ENCODE data around the gene LYSET.

DNA sequence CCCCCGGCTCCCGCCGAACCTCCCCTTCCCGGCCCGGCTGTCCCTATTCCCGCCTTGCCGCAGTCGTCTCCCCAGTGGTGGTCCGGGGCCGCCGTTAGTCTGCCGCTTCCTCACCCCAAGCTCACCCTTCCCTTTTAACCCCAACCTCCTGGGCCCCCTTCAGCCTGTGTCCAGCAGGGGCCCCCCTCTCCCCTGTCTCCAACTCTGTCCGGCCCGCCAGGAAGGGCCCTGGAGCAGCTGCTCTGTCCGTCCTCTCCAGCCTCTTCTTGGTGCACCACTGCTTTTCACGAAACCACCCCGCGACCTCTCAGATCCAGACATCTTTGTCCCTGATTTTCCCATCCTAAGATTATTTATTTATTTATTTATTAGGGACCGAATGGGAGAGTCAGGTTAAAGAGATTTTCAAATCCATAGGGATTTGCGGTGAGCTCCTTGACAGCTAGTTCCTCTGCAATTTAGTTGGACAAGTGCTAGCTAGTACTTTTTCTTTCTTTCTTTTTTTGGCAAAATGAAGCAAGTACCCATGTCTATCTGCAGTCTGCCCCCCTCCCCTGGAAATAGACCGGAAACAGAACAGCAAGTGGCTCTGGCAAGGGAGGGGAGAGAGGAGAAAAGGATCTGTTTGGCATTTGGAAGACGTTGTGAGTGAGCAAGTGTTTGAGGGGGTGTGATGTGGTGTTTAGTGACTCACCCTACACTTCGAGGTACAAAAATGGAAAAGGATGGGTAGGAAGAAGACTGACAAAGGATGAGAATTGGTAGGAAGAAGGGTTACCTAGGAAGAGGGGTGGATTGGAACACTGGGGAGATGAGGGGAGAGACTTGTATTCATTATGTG, 22.6 kb downstream of the LYSET start:
- TF ChIP-seq, protein P1, sequence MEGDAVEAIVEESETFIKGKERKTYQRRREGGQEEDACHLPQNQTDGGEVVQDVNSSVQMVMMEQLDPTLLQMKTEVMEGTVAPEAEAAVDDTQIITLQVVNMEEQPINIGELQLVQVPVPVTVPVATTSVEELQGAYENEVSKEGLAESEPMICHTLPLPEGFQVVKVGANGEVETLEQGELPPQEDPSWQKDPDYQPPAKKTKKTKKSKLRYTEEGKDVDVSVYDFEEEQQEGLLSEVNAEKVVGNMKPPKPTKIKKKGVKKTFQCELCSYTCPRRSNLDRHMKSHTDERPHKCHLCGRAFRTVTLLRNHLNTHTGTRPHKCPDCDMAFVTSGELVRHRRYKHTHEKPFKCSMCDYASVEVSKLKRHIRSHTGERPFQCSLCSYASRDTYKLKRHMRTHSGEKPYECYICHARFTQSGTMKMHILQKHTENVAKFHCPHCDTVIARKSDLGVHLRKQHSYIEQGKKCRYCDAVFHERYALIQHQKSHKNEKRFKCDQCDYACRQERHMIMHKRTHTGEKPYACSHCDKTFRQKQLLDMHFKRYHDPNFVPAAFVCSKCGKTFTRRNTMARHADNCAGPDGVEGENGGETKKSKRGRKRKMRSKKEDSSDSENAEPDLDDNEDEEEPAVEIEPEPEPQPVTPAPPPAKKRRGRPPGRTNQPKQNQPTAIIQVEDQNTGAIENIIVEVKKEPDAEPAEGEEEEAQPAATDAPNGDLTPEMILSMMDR (IDR thresholded peaks at IDR 0.05 in 8 of 11, conservative IDR thresholded peaks at IDR 0.05 in 3 of 11): peak in 3 of 11 experiments; percentile 10 to 42 (median 41)
- no peak for TF ChIP-seq POLR2A (IDR thresholded peaks at IDR 0.05)
- TF ChIP-seq POLR2AphosphoS5 (IDR thresholded peaks at IDR 0.05): no peak
